Keratinocyte (primary cell): ENCODE results near the gene GPR65.

Experiments
- CTCF ChIP-seq, 3 experiments: IDR thresholded peaks in 1 of 3; conservative IDR thresholded peaks in 1 of 3; optimal IDR thresholded peaks in 1 of 3; 2 replicates in 2 of 3; 3 replicates in 1 of 3; pipeline versions ENCODE3 to v1.5.1; 2011; ENCODE audit warnings: low read length in 3 of 3, mild to moderate bottlenecking in 3 of 3, moderate library complexity in 2 of 3, control low read depth in 1 of 3, inconsistent platforms in 1 of 3; ENCODE audit not compliant: insufficient read depth in 2 of 3; ENCODE audit errors: extremely low read depth in 1 of 3
- EZH2 ChIP-seq: IDR thresholded peaks from one replicate; pipeline ENCODE4 v1.6.1; 2012; ENCODE audit warnings: inconsistent platforms, mild to moderate bottlenecking, low read length, moderate library complexity

DNA sequence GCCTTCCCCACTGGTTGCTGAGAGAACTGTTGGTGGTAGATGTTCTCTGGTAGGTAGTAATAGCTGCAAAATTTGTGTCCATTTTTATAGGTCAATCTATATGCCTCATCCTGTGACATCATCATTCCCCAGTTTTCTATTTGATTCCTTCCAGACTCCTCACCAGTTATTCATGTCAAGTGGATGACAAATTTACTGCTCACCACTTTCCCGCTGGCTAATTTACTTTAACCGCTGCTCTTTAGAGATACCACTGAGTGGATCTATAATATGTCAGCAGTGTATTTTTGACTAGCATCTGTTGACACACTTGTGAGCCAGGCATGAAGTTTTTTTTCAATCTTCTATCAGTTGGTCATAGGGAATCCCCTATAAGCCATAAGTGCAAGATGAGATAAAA is 24.6 kb downstream of the GPR65 start:
- TF ChIP-seq EZH2 (no peak), CTCF (optimal IDR thresholded peaks at IDR 0.05 in 1 of 3, IDR thresholded peaks at IDR 0.05 in 1 of 3, conservative IDR thresholded peaks at IDR 0.05 in 1 of 3; ENCODE audit: extremely low read depth in 1 of 3, insufficient read depth in 2 of 3, low read length in 3 of 3) (no peak)
